Erythroblast (primary cell): ENCODE measurements around the gene ELP4.

Source experiments
- DNase-seq, 2 experiments: peaks; one replicate each; lab custom pipeline; 2025; lab: John Stamatoyannopoulos, UW
- GATA1 ChIP-seq: IDR thresholded peaks from 2 replicates; pipeline ENCODE4 v1.6.1; 2011; ENCODE audit warnings: low read depth, mild to moderate bottlenecking, control low read depth, low read length, moderate library complexity
- POLR2A ChIP-seq: IDR thresholded peaks from 2 replicates; pipeline ENCODE4 v1.6.1; 2011; ENCODE audit warnings: mild to moderate bottlenecking, low read length

Gene ELP4

DNA sequence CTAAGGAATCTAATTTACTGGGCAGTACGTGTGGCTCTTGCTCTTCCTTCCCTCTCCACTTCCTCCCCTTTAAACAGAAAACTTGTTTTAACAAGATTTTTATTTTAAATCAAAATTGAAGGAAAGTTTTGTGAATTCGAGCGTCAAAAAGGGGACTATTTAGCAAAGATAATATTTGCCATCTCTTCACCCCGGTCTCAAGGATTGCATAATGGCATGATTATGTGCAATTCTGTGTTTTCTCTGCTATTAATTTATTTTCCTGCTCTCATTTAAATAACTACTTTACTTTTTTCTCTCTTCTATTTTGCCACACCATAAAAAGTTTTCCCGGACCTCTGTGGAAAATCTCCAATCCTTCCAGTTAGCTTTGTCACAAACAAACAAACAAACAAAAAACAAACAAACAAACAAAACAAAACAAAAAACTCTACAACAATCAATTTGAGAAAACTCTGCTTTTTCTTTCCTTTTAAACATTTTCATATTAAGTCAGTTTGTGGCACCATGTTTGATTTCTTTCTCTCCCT lies 311.7 kb downstream of the ELP4 start:
- TF ChIP-seq GATA1, result no peak
- no peak for TF ChIP-seq POLR2A
- no peak for DNase-seq

DNA sequence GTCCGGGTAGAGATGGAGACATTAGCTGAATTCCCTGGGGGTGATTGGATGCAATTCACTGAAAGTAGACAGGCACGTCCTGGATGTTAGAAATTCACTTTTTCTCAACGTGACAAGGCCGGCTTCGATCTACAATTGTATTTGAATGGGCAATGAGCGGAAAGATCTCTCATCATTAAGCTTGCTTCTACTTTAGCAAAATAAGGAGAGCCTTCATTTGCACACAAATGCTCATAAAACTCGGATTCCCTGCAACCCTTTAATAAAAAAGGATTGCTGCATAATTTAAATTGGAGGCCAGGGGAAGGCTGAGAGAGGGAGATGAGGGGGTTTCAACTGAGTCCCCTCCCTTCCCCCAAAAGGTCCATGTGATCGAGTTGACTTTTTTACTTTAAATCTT lies 312.2 kb downstream of the ELP4 start:
- no peak for TF ChIP-seq POLR2A
- no peak for TF ChIP-seq GATA1
- DNase-seq, result no peak

DNA sequence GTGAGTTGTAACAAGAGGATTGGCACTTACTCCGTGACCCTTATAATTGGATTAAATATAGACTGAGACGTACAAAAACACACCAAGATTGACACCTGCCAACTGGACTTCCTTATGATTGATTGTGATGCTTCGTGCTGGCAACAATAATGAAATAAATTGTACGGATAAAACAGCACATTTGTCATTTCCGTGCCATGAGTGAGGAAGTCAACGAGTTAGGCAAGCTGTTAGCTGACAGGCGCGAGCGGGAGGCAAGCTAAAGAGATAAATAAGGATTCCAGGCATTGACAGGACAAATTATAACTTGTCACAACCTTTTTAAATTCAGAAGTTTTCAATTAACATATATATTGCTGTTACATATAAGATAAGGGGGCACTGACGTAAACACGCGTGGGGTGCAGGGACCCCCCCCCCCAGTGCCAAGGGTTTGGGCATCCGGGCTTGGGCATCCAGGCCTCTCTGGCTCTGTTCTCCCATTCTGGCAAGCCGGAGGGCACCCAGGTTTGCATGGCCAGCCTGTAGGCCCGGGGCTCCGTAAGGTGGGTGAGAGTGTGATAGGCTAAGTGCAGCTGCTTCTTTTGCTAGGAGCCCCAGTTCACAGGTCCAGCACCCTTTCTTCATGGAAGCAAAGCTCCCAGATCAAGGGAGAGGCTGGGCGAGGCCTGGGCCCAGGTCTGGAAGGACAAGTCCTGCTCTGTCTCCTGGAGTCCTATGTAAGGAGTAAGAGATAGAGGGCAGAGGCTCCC lies 312.8 kb downstream of the ELP4 start:
- TF ChIP-seq GATA1 (no peak), POLR2A (no peak)
- DNase-seq, result no peak

DNA sequence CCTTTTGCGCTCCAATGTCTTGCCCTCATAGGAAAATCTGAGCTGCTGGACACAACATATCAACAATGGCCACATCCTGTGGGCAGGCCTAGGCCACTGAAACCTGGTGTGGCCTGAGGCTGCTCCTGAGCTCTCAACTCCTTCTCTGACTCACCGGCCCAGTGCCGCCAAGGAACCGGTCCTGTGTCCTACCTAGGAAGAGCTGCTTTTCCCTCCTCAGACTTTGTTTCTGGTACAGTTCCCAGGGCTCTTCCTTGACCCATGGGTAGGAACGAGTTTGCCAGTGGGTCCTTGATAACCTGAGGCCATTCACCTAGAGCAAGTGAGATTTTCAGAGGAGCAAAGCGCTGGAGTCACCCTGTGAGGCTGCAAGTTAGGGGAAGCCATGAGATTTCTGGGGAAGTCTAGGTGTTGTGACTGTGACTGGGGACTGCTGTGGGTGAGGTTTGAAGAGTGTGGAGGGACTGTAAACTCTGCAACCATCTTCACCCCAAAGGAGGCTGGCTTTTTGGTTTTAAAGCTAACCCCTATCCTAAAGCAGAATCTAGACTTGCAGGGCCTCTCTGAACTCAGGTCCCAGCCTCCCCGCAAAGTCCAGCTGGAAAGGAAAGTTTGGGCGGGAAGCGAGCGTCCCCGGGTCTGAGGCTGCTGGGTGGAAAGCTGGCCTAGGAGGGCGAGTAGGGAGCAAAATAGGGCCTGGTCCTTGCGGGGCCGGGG lies 313.5 kb downstream of the ELP4 start:
- no peak for TF ChIP-seq GATA1
- no peak for TF ChIP-seq POLR2A
- DNase-seq, result no peak

DNA sequence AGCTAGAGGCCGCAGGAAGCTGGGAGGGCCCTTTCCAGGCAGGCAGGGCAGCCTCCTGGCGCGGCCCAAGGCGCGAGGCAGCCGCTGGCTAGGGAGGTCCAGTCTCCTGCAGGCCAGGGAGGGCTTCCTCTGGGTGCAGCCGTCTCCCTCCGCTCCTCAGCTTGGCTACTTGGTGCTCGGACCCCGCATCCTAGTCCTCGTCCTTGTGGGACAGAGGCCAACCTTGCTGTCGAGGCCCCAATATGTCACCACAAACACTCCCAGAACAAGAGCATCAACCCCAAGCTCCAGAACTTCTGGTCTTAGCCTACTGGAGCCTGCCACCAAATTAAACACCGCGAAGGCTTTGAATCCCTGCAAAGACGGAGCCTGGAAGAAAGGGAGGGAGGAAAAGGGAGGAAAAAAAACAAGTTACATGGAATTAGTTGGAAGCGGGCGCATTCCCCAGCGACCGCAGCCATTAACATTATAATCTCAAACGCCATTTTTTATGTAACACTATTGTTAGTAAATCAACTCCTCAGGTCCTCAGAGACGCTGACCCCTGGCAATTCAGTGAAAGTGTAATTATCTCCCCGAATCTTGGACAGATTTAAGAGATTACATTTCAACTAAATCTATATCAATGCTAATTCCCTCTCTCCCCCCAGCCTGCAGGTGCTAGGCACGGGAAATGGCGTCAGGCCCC lies 314.2 kb downstream of the ELP4 start:
- no peak for DNase-seq
- TF ChIP-seq POLR2A (no peak), GATA1 (no peak)

DNA sequence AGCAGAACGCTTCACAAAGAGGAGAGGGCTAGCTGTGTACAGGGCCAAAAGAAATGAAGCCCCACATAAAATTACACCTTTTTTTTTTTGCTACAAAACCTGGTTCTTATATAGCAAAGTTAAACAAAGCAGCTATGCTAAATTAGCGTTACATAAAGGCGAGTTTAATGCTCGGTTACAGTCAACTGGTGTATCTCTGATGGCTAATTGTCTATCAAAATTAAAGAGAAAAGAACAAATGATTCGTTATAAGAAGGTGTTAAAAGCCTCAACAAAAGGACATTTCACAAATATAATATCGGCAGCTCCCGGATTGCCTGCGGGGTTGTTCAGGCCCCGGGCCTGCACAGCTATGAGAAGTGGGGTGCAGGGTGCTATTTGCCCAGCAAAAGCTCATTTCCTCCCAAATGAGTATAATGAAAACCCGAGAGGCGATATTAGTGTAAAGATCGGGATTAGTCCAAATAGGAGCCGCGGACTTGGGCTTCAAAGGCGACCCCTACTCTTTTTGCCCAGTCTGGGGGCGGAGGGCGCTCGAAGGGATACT lies 314.8 kb downstream of the ELP4 start:
- TF ChIP-seq GATA1 (no peak), POLR2A (no peak)
- DNase-seq, result no peak

DNA sequence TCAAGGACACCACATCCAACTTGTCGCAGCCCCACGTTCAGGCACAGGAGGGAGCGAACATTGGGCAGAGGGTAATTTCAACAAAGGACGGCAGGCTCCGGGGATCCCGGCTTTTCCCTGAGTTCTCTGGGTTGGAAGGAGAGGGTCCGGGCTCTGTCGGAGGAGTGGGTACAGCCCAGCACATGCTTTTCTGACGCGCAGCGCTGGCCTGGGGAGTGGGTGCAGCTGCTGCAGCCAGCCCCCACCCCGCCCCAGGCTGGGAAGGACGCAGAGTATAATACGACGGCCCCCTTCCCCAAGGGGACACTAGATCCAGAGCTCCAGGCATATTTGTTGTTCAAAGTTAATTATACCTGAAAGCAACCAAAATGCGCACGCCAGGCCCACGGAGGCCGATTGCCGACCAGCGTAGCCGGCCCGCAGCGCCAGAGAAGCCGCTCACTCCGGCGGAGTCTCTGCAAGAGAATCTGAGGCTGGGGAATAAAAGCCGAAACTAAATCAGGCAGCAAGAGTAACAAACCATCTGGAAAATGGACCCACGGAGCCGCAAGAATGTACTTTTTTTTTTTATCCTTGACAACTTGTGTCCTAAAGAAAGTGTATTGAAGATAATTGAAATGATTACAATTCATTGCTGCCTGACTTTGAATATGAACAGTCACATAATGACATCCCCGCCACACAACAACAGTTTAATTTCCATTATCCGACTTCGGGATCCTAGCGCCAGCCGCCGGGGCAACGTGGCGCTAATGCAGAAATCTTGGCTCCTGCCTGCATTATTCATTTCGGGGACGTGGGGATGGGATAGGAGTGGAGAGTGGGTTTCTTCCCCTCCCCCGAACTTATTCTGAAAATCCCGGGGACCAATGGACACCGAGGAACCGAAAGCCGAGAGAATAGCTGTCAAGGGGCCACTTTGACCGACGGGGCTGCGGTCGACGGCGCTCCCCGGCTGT lies 315.6 kb downstream of the ELP4 start:
- TF ChIP-seq GATA1 (no peak), POLR2A (no peak)
- no peak for DNase-seq

DNA sequence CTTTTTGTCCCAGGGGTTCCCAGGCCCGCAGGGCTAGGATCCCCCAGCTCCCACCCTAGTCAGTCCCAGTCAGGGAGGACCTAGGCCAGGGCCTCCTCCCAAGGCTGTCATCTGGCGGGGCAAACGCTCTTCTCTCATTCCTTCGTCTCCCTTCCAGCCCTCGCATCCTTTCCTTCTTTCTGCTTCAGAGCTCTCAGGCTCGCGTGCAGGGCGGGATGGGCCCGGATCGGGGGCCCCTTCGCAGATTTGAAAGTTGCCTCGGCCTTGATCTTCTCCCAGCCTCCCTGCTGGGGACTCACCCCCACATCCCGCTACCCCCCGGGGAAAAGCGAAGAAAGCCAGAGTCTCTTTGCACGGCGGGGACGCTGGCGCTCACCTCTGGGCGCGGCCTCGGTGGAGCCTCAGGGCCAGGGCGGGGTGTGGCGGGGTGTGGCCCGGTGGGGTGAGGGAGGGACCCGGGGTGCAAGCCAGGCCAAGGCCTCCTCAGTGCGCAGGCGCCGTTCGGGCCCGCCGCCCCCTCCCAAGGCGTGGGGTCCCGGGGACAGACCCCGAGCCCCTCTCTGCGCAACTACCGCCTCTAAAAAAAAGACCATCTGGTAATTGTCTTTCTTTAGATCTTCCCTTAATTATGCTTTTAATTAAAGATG lies 316.4 kb downstream of the ELP4 start:
- DNase-seq, result no peak
- TF ChIP-seq GATA1, result no peak
- no peak for TF ChIP-seq POLR2A

DNA sequence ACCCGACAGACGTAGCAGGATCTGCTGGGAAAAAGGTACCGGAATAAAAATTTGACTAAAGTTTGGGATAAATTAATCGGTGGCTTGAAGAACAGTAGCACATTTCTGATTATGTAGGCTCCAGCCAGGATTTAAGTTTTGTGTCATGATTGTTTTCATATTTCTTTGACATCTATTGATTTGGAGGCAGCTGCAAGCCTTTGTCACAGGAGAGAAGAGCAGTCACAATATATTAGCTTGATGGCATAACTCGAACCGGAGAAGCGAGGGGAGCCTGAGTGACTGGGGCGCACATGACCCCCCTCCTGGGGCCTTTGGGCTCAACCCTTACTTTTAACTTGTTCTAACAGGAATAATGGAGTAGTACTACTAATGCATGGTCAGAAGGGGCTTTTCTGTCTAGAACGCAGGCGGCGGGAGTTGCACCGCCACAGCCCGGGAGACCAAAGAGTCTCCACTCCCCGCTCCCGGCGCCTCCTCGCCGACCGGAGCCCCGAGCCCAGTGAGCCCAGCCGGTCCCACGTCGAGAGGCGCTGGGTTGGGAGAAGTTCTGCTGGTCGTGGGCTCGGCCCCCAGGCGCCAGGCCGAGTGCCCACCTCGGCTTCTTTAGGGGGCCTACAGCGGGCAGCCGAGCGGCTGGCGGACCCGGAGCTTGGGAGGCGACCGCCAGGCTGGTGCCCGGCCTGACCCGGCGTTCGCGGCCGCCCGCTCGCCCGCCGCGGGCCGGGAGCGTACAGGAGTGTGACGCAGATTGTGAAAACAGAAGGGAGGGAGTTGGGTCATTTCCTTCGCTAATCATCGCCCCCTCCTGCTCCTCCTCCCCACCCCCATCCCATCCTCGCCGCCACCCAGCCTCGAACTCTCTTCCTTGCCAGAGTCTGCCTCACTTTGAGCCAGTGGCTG lies 317.2 kb downstream of the ELP4 start:
- no peak for DNase-seq
- no peak for TF ChIP-seq GATA1
- no peak for TF ChIP-seq POLR2A

DNA sequence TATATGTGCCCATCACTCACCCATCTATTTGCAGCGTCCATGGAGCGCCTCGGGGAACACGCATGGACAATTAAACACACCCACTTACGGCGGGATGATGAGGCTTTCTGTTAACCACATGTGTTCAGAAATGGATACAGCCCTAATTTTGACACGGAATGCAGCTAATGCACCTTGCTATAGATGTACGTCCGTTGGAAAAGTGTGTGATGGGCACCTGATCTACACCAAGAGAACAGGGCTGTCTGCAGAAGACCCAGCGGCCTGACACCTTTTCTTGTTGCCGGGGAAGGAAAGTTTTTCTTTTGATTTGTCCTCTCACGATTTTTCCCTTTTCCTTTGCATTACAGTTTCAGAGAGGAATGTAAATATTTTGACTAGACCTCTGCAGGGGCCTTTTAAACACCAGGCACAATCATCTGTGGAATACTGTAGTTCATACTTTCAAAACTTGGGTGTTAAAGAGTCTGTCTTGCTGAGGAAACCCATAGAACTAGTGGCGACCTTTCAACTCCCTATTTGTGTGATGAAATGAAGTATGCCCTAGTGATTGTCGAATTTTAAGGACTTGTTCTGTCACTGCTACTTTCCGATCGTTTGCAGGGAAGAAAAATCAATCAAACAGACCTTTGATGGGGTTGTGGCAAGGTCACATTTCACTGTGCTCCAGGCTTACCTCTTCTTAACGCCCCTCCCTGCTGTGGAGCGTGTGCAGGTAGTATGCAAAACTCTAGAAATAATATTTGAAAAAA lies 318.1 kb downstream of the ELP4 start:
- DNase-seq, result no peak
- TF ChIP-seq POLR2A (no peak), GATA1 (no peak)

DNA sequence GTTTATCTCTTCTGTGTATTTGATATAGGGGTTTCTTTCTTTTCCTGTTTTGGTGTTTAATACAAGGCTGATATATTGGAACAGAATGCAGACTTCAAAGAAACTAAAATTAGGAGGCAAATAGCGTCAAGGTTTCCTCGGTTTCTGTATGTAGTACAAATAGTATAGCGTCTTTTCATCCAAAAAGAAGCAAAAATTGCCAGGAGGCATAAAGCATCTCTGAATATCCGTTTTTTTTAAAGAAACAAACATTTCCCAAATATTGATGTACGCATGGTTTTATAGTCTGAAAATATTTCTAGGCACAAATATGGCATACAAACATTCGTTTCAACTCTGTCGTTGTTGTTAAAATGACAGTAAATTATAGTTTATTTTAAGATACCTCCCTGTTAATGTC lies 318.6 kb downstream of the ELP4 start:
- TF ChIP-seq GATA1 (no peak), POLR2A (no peak)

More for the DNA sequence above, 318.6 kb downstream of the ELP4 start:
- no peak for DNase-seq
